GM21619 (cell line): ENCODE measurements around the gene ZBTB7C.

Experiments
- ATAC-seq: cut with Tn5 transposase; IDR thresholded peaks from one replicate; pipeline ENCODE4 v1.9.1; 2021; ENCODE audit not compliant: unreplicated experiment

The ZBTB7C gene

GRCh38 chr18:48009116-48009745, 400.0 kb downstream of the ZBTB7C start:
- ATAC-seq = no peak

DNA sequence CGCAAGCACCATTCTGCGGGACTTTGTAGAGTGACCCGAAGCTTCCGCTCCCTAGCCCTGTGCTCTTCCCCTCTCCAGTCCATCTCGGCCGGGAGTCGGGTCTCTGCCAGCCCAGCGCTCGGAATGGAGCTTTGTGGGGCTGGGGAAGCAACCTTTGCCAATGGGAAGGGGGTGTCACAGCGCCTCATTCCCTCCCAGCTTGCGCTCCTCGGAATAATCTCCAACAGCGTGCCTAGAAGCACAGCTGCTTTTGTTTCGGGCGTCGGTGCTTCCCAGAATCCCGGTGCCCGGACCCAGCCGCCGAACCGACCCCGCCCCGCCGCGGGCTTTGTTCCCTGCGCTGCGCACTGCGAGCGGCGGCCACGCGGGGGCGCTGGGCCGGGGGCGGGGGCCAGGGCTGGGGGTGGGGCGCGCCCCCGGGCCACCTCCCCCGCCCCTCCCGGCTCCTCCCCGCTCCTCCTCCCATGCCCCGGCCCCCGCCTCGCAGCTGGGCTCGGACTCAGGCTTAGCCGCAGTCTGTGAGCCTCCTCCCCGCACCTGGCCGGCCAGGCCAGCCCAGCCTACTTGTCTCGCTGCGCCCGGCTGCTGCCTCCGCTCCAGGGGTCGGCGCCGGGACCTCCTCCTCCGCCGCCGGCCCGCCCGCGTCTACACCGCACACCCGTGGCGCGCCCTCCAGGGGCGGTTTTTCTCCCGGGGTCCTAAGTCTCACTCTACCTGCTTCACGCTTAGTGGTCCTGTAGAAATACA, 401.1 kb downstream of the ZBTB7C start:
- peak; percentile 71 for ATAC-seq

- ATAC-seq = no peak
Observed at GRCh38 chr18:48007381-48007780, 401.8 kb downstream of the ZBTB7C start.

DNA sequence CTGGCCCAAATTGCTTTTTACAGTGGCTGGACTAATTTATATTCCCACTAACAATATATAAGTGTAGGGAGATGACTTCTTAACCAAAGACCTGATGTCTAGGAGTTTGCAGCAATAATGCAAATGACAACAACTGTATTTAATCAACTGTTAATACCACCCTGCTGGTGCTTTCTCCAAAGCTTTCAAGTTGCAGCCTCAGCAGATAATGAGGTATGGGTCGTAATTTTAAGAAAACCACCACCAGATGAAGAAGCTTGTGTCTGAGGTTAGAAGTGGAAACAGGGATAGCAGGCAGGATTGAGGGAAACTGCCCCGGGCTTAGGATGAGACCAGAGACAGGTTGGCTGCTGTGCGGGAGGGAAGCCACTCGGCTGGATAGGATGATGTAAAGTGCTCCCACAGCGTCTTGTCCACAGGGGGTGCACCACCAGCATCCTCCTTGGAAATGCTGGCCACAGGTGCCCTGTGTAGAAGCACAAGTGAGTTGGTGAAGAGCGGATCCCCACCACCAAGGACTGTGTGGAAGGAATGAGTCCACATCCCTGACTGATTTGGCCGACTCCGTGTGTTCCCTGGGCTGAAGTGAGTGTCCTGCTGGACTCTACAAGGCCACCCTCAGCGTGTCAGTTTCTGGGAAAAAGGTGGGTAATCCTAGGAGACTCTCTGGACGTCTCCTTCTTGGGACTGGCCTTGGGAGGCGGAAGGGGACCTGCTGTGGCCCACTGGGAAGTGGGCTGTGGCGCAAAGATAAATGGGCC, 402.6 kb downstream of the ZBTB7C start:
- no peak for ATAC-seq

DNA sequence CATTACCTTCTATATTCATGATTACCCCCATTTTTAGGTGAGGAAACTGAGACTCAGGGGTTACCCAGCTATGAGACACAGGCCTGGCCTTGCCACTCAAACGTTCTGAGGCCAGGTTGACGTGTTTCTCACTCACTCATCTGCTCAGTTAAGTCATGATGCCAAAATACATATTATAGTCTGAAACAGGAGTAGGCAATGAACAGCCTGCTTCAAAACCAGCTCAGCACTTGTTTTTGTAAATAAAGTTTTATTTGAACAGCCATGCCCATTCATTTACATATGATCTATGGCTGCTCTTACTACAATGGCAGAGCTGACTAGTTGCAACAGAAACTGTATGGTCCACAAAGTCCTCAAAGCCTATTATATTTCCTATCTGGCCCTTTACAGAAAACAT, 404.6 kb downstream of the ZBTB7C start:
- no peak for ATAC-seq

GRCh38 chr18:48003426-48004349, 405.5 kb downstream of the ZBTB7C start:
- no peak for ATAC-seq

- ATAC-seq = no peak
Observed at GRCh38 chr18:48002933-48003365, 406.2 kb downstream of the ZBTB7C start.

DNA sequence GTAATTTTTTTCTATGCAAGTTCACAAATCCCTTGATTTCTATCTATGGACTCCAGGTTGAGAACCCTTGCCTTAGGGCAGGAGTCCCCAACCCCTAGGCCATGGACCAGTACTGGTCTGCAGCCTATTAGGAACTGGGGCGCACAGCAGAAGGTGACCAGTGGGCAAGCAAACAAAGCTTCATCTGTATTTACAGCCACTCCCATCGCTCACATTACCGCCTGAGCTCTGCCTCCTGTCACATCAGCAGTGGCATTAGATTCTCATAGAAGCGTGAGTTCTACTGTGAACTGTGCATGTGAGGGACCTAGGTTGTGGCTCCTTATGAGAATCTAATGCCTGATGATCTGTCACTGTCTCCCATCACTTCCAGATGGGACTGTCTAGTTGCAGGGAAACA, 408.5 kb downstream of the ZBTB7C start:
- ATAC-seq = no peak

GRCh38 chr18:47999801-48000248, 409.4 kb downstream of the ZBTB7C start:
- ATAC-seq = no peak

GRCh38 chr18:47997338-47997780, 411.8 kb downstream of the ZBTB7C start:
- ATAC-seq = no peak

- ATAC-seq = no peak
Observed at GRCh38 chr18:47996091-47996541, 413.1 kb downstream of the ZBTB7C start.

DNA sequence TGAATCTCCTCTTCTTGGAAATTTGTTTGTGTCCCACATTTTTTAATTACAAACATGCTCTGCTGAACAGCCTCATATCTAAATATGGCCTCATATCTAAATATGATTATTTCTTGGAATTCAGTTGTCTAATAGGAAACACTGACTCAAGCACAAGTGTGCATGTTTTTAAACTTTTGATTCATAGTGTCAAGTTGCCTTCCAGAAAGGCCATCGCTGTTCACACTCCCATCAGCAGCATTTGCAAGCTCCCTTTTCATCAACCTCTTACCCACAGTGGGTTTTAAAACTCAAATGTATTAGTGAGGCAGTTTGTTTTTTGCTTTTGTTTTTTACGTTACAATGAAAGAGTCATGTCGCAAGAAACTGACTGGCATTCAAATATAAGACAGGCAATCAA, 413.5 kb downstream of the ZBTB7C start:
- no peak for ATAC-seq

DNA sequence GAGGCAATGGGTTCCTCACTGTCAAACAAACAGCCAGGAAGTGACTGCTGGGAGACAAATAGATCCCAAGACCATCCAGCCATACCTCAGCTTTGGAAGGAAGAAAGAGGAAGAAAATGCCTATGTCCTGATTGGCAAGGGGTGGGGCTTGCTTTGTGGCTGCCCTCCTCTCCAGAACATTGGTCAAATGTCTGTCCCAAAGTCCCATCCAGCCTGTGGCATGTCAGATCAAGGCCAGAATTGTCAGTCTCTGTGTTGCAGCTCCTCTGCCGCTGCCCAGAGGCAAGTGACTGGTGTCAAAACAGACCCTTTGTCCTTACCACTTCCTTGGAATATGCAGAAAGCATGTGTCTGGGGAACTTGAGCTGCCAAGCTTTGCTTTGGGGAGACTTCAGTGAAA, 415.8 kb downstream of the ZBTB7C start:
- ATAC-seq = no peak

DNA sequence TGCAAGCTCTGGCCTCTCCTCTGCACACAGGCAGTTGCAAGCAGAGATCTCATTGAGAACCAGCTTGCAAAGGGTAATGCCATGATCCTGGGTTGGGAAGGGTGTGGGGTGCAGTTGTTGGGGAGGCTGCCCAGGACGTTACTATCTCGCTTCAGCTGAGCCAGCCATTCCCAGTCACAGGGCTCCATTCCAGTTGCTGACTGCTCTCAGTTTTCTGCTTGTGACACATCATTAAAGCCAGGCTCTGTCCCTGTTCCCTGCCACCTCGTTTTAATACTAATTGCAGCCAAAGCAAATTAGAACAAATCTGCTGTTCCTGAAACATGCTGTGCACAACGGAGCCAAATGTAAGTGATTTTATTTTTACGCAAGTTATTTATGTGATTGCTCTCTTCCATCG, 416.2 kb downstream of the ZBTB7C start:
- ATAC-seq = no peak

- no peak for ATAC-seq
Observed at GRCh38 chr18:47992266-47992665, 416.9 kb downstream of the ZBTB7C start.

DNA sequence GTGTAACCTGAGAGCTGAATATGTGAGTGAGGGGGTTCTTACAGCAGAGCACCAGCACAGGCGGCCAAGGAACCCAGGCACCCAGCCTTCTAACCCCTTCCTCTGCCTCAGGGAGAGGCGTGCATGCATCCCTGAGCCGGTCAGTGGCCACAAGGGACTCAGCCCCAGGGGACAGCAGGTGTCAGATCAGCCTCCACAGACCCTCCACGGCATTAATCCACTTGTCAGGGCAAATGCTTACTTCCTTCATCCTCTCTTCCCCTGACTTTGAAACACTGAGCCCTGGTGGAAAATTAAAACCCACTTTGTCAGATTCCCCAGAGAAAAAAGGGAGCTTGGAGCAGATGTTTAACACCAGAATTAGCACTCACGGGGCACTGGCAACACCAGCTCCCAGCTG, 418.2 kb downstream of the ZBTB7C start:
- ATAC-seq = no peak

DNA sequence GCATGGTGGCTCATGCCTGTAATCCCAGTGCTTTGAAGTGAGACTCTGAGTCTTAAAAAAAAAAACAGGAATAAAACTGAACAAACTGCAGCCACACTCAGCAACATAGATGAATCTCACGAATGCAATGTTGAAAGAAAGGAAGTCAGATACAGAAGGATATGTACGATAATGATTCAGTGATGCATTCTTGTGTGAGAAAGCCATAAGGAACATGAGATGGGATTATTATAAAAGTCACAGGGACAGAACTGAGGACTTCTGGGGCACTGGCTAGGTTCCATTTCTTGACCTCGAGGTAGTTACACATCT, 421.8 kb downstream of the ZBTB7C start:
- ATAC-seq = no peak

DNA sequence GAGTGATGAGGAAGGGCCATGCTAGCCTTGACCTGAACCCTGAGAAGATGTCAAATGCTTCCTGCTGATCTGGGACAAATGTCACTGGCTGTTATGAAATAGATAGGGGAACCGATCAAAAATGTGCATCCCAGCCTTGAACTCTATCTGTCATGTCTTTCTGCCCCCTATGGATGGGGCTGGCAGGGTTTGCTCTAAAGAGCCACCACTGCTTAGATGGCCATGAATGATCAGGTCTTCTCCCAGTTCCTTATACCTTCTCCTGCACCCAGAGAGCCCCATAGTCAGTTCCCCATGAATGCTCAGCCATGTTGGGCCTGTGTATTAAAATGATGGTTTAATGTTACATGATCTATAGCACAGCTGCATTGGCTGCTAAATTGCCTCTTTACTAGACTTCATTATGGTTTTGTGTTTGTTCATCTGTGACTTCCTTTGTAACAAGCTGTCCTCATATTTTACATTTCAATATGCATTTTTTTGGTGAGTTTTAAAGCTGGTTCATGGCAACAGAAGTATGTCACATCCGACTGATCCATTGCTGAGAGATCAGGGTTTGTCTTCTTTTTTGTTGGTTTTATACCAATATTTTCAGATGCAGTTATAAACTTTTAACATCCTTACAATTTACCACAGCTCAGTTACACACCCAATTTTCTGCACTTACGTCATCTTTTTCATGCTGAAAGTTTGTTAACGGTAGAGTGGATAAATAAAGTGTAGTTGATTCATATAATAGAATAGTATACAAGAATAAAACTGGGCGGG, 422.4 kb downstream of the ZBTB7C start:
- no peak for ATAC-seq

- ATAC-seq = no peak
Observed at GRCh38 chr18:47985866-47986265, 423.3 kb downstream of the ZBTB7C start.

- ATAC-seq = no peak
Observed at GRCh38 chr18:47984991-47985390, 424.2 kb downstream of the ZBTB7C start.
